Naive B cell (primary cell): ENCODE data around the gene SH3RF1. TPM values are rescaled to one million over a fixed set of nuclear protein-coding genes. Genes with fewer than 3 reads are reported as not detected.
"Not testable (repeated sequence)": the region's sequence is repeated elsewhere in the genome, so short reads cannot be mapped to it uniquely, and the experiment has no call there.

Experiments
- ATAC-seq, 2 donors: fragments of 150-1000 bp; cut with Tn5 transposase; 2 replicates each; pipeline ENCODE4 v1.10.0; 2021; ENCODE audit warnings: low read depth in 2 of 2, mild to moderate bottlenecking in 2 of 2, moderate library complexity in 2 of 2
- DNase-seq: peaks from one replicate; pipeline ENCODE4 v3.0.0; 2022
- H3K27ac Mint-ChIP-seq, 6 donors: one replicate each; pipeline ENCODE4 v1.8.0; 2020 to 2022; ENCODE audit warnings: mild to moderate bottlenecking in 6 of 6, mixed read lengths in 6 of 6, moderate library complexity in 5 of 6, inconsistent platforms in 2 of 6
- H3K27me3 Mint-ChIP-seq, 3 donors: one replicate each; pipeline ENCODE4 v1.8.0; 2021 to 2022; ENCODE audit warnings: mixed read lengths in 3 of 3, mild to moderate bottlenecking in 1 of 3
- H3K36me3 Mint-ChIP-seq, 2 donors: one replicate each; pipeline ENCODE4 v1.8.0; 2020 to 2022; ENCODE audit warnings: mixed read lengths in 2 of 2, inconsistent platforms in 1 of 2, mild to moderate bottlenecking in 1 of 2
- H3K4me1 Mint-ChIP-seq, 3 donors: one replicate each; pipeline ENCODE4 v1.8.0; 2020 to 2022; ENCODE audit warnings: mixed read lengths in 3 of 3, inconsistent platforms in 1 of 3, mild to moderate bottlenecking in 1 of 3, moderate library complexity in 1 of 3
- H3K4me3 Mint-ChIP-seq, 8 donors: one replicate each; pipeline ENCODE4 v1.8.0; 2020 to 2022; ENCODE audit warnings: mild to moderate bottlenecking in 8 of 8, mixed read lengths in 8 of 8, moderate library complexity in 8 of 8, inconsistent platforms in 2 of 8
- H3K9me3 Mint-ChIP-seq, 7 donors: one replicate each; pipeline ENCODE4 v1.8.0; 2020 to 2022; ENCODE audit warnings: mixed read lengths in 7 of 7, mild to moderate bottlenecking in 5 of 7, inconsistent platforms in 2 of 7, moderate library complexity in 1 of 7
- polyA plus RNA-seq, 6 donors: library from polyadenylated mRNA; unstranded; fragments of 300-500 nt; fragmentation: Illumina TruSeq; gene quantifications; one replicate each; pipeline ENCODE4 v1.2.3, GENCODE V29; 2021; ENCODE audit warnings: low read depth in 6 of 6

SH3RF1 gene
- polyA plus RNA-seq, 6 donors from 2014 or later = 0.57 to 1.7 (median 1.1) TPM; not detected in 1

DNA sequence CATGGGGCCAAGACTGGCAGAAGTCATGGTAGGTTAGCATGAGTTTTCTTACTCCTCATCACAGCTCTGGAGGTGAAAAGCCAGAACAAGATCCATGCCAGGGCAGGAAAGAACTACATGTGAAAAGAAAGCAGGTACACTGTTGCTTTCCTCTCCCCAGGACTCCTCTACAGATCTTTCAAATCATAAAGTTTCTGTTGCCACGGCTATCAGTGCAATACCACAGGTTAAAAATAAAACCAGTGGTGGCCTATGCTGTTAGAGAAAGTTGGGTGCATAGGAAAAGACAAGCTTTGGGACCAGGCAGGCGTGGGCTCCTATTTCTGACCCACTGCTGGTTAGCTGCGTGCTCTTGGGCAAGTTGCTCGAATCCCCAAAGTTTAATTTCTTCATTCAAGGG, 81.4 kb downstream of the SH3RF1 start:
- Mint-ChIP-seq H3K27me3 (no peaks in the 10 kb centered on the region), H3K4me3 (peak overlapping the region in 5 of 8 donors; percentile 2 to 54 (median 33)), H3K27ac (peak overlapping the region in 2 of 6 donors; percentile 29 to 63), H3K9me3 (peaks cover 0 to 8% (median 2%) of the 10 kb centered on the region in 7 donors), H3K36me3 (no peaks in the 10 kb centered on the region), H3K4me1 (peaks cover 7 to 17% (median 12%) of the 10 kb centered on the region in 3 donors)
- ATAC-seq = no peak
- no peak for DNase-seq

DNA sequence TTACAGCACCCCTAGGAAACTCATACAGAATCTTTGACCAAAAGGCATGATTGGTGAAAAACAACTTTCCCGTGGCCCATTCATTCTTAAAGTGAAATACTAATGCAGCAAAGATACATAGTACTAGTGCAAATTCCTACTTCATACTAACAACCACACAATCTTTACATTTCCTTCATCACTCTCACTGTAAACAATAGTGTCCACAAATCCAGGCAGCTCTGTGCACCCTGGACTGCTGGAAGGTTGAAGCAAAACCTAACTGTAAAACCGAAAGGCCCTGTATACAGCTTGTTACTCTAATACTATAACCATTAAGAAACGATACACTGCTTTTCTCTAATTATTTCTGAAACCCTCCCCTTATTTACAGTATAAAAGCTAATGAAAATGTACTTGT, 82.6 kb downstream of the SH3RF1 start:
- Mint-ChIP-seq H3K4me3 (no peak overlapping the region), H3K36me3 (no peaks in the 10 kb centered on the region), H3K9me3 (peaks cover 0 to 5% (median 0%) of the 10 kb centered on the region in 7 donors), H3K27me3 (no peaks in the 10 kb centered on the region), H3K4me1 (peaks cover 7 to 17% (median 12%) of the 10 kb centered on the region in 3 donors), H3K27ac (no peak overlapping the region)
- no peak for ATAC-seq
- DNase-seq = no peak

DNA sequence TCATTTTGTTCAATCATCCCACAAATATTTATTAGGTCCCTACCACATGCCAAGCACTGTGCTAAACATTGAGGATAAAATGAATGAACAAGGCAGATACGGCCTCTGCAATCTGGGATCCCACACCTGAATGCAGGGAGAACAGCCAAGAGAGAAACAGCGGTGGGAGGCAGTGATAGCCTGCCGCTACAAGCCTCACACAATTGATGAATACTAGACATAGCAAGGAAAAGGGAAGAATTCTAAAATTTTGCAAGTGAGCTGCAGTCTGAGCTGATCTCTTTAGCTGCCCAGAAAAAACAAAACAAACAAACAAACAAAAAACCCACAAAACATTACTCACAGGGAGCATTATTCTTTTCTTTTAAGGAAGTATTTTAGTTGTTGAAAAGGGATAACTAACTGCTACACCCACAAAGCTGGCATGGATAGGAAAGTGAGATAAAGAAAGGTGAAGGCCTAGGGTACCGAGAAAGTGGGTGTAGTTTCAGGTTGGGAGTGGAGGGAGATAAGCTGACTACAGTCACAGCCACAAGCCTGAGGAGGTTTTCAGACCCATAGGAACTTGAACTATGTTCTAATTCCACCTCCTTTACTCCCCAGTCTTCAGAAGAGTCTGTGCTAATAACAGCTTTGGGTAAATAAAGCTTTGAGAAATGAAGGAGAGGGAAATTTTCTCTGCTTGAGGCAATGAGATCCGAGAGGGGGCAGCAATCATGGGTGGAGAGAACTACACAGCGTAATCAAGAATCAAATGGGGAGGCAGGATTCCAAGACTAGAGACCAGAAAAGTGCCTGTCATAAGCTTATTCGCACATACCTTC, 85.4 kb downstream of the SH3RF1 start:
- DNase-seq (no peak), ATAC-seq (no peak)
- Mint-ChIP-seq H3K36me3 (no peaks in the 10 kb centered on the region), H3K9me3 (no peaks in the 10 kb centered on the region), H3K4me1 (peaks cover 6 to 12% (median 11%) of the 10 kb centered on the region in 3 donors), H3K4me3 (no peak overlapping the region), H3K27me3 (no peaks in the 10 kb centered on the region), H3K27ac (peak overlapping the region in 1 of 6 donors; percentile 26)

DNA sequence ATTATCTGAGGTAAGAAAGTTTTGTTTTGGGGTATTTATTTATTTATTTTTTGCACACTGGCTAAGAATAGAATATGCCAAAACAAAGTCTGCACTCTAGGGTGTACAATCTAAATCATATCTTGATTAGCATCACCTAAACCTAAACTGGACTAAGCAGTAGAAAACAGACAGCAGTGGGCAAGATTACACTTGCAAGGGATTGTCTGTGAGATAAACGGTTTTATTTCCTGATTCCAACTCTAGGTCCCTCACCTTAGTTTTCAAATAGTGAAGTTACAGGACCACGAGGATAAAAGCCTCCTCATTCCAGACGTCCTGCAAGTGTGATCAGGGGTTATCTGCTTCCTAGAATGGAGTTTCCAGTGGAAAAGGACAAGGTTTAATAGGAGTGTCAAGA, 86.1 kb downstream of the SH3RF1 start:
- H3K4me3 Mint-ChIP-seq = no peak overlapping the region
- H3K4me1 Mint-ChIP-seq = peaks cover 0 to 5% (median 4%) of the 10 kb centered on the region in 3 donors
- H3K27ac Mint-ChIP-seq = no peak overlapping the region
- ATAC-seq = no peak
- no peaks in the 10 kb centered on the region for H3K27me3 Mint-ChIP-seq
- DNase-seq = no peak
- H3K36me3 Mint-ChIP-seq = no peaks in the 10 kb centered on the region
- H3K9me3 Mint-ChIP-seq = no peaks in the 10 kb centered on the region

DNA sequence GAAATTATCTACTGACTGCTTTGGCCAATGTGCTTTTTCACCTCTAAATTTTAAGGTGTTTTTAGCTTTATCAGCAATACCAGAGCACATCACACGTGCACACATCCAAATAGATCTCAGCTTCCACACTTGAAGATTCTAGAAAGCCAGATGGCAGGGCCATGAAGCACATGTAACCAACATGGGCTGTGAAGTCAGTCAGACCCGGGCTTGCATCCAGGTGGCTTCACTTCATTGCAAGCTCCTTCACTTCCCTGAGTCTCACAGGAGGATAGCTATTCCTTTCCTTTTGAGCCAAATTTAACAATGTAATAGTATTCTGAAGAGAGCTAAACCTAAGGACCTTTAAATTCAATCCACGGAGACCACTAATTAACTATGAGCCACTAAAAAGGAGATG, 86.5 kb downstream of the SH3RF1 start:
- peaks cover 0 to under 1% (median 0%) of the 10 kb centered on the region in 3 donors for H3K4me1 Mint-ChIP-seq
- H3K36me3 Mint-ChIP-seq = no peaks in the 10 kb centered on the region
- DNase-seq = no peak
- no peaks in the 10 kb centered on the region for H3K9me3 Mint-ChIP-seq
- no peak overlapping the region for H3K4me3 Mint-ChIP-seq
- no peak for ATAC-seq
- no peak overlapping the region for H3K27ac Mint-ChIP-seq
- H3K27me3 Mint-ChIP-seq = no peaks in the 10 kb centered on the region

DNA sequence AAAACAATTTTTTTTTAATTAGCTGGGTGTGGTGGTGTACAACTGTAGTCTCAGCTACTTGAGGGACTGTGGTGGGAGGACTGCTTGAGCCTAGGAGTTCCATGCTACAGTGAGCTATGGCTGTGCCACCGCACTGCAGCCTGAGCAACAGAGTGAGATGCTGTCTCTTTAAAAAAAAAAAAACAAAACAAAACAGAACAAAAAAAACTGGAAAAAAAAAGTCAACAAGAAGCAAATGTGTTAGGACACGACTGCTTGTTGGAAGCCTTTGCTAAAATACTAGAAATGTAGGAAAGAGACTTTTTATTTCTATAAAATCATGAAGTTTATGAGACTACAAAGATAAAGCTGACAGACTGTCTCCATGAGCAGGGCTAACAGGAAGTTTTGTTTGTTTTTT, 87.2 kb downstream of the SH3RF1 start:
- no peak overlapping the region for H3K4me3 Mint-ChIP-seq
- DNase-seq (no peak), ATAC-seq (no peak)
- H3K27me3 Mint-ChIP-seq = no peaks in the 10 kb centered on the region
- H3K9me3 Mint-ChIP-seq = no peaks in the 10 kb centered on the region
- H3K36me3 Mint-ChIP-seq = no peaks in the 10 kb centered on the region
- H3K4me1 Mint-ChIP-seq = no peaks in the 10 kb centered on the region
- H3K27ac Mint-ChIP-seq = no peak overlapping the region

DNA sequence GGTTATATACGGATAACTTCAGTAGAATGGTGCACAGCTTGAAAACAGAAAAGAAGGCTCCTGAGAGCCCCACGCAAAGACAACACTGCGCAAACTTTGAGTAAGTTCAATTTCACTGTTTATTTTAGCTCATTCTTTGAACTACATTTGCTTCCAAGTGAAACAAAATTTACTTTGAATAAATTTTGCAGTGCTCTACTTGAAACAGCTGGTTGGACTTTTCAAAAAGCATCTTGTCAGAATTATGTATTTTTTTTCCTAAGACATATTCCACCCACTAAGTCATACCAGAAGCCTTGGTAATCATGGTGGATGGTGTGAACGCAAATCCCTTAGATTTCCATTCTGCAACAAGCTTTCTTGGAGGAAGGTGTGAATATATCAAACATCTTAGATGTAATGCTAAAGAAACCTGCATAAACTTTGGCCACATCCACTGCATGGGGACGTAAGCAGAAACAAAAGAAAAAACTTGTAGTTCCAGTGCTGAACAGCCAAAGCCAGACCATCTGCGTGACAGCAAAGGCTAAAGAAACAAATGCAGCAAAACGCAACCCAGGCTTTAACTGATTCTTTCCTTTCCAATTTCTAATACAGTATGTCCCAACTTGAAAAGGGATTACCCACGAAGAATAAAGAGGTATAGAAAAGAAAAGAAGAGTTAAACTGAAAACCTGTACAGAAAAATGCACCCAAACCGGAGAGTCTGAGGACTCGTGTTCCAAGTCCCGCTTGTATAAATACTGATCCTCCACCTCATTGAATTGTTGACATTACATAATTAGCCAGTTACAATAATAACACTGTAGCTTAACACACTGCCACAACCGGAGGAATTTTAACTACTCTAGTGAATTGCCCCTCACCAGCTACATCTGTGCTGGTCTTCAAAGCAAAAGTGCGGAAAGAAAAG, 90.9 kb downstream of the SH3RF1 start:
- no peak for DNase-seq
- H3K4me1 Mint-ChIP-seq = peaks cover 0 to 4% (median 0%) of the 10 kb centered on the region in 3 donors
- H3K9me3 Mint-ChIP-seq = peaks cover 0 to 4% (median 0%) of the 10 kb centered on the region in 7 donors
- no peaks in the 10 kb centered on the region for H3K27me3 Mint-ChIP-seq
- no peak overlapping the region for H3K4me3 Mint-ChIP-seq
- no peaks in the 10 kb centered on the region for H3K36me3 Mint-ChIP-seq
- ATAC-seq = no peak
- H3K27ac Mint-ChIP-seq = no peak overlapping the region

DNA sequence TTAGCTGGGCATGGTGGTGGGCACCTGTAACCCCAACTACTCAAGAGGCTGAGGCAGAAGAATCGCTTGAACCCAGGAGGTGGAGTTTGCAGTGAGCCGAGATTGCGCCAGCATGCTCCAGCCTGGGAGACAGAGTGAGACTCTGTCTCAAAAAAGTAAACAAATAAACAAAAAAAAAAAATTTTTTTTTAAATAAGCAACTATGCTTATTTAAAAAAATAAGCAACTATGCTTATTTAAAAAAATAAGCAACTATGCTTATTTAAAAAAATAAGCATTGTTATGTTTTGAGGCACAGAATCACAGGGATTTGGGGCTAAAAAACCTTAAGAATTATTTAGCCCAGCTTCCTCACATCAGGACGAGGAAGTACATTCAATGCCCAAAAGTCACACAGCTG, 92.7 kb downstream of the SH3RF1 start:
- DNase-seq, H3K9me3 Mint-ChIP-seq, H3K4me3 Mint-ChIP-seq, H3K4me1 Mint-ChIP-seq, ATAC-seq, H3K27ac Mint-ChIP-seq, H3K27me3 Mint-ChIP-seq, H3K36me3 Mint-ChIP-seq: not testable (repeated sequence)

DNA sequence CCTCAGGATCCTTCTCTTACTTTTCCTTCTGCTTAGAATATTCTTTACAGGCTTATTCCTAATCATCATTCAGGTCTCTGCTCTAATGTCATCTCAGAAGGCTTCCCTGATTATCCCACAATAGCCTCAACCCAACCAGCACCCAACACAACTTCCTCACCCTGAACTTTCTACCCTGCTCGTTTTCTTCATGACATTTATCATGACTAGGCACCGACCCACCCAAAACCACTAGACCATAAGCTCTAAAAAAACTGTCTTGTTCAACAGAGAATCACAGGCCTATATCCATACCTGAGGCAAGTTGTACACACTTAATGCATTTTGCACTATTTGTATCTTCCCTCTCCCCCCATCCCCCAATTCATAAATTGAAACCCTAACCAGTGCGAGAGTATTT, 95.3 kb downstream of the SH3RF1 start:
- Mint-ChIP-seq H3K36me3 (no peaks in the 10 kb centered on the region), H3K27me3 (no peaks in the 10 kb centered on the region), H3K9me3 (peaks cover 0 to 4% (median 0%) of the 10 kb centered on the region in 7 donors), H3K4me3 (no peak overlapping the region), H3K4me1 (peaks cover 0 to 4% (median 0%) of the 10 kb centered on the region in 3 donors), H3K27ac (no peak overlapping the region)
- ATAC-seq = no peak
- DNase-seq = no peak

DNA sequence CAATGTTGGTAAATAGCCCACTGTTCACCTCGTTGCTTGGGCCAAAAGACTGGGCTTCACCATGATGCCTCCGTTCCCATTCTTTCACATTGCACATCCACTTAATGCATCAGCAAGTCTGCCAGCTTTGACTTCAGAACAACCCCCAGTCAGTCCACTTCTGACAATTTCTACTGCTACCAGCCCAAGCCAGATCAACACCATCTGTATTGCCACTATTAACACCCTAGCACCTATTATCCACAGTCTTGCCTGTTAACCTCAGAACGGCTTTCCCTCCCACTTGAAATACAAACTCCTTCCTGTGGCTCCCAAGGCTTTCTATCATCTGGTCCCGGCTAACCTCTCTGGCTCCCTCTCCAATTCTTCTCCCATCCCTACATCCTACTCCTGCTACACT, 95.7 kb downstream of the SH3RF1 start:
- Mint-ChIP-seq H3K36me3 (no peaks in the 10 kb centered on the region), H3K27ac (peak overlapping the region in 1 of 6 donors; percentile 1), H3K4me3 (no peak overlapping the region), H3K27me3 (no peaks in the 10 kb centered on the region), H3K4me1 (peaks cover 0 to 4% (median 0%) of the 10 kb centered on the region in 3 donors), H3K9me3 (peaks cover 0 to 4% (median 0%) of the 10 kb centered on the region in 7 donors)
- no peak for DNase-seq
- no peak for ATAC-seq

DNA sequence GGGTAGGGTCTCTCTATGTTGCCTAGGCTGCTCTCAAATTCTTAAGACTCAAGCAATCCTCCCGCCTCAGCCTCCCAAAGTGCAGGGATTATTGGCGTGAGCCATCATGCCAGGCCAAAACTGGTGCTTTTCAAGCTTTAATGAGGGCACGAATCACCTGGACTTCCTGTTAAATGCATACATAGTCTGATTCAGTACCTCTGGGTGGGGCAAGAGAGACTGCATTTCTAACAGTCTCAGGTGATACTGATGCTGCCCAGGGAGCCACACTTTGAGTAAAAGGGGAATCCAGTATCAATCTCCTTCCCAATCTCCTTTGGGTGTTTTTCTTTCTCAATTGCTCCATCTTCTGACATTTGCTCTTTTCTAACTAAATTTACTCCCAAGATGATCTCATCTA, 96.5 kb downstream of the SH3RF1 start:
- Mint-ChIP-seq H3K27ac (peak overlapping the region in 1 of 6 donors; percentile 1), H3K9me3 (peaks cover 0 to 4% (median 0%) of the 10 kb centered on the region in 7 donors), H3K36me3 (no peaks in the 10 kb centered on the region), H3K4me3 (no peak overlapping the region), H3K4me1 (peaks cover 0 to 4% (median 0%) of the 10 kb centered on the region in 3 donors), H3K27me3 (no peaks in the 10 kb centered on the region)
- DNase-seq = no peak
- no peak for ATAC-seq

DNA sequence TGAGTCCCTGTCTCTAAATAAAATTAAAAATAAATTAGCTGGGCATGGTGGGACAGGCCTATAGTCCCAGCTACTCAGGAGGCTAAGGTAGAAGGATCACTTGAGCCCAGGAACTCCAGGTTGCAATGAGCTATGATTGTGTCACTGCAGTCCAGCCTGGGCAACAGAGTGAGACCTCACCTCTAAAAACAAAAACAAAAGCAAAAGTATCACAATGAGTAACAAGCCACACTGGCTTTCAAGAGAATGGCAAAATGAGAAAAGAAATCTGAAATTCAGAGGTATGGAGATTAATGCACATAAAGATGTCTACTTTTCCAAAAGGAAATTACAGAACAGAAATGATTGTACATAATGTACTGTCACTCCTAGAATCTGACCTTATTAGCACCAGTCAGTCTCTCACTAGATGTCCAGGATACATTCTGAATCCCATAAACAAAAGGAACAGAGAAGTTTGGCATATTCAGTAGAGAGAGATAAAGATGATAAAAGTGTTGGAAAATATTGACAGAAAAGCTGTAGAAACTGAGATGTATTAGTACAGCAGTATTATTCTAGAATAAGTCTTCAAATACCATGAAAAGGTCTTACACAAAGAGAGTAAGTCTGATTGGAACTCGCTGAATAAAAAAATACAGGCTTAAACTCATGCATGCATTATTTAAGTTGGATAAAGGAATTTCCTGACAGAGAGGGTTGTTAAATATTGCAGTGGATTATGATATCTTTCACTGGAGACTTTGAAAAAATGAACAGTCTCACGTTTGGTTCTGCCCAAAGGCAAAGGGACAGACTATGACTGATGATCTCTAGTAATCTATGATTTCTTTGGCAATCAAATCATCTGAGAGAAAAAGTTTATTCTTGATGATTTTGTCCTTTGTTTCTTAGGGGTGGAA, 102.5 kb downstream of the SH3RF1 start:
- Mint-ChIP-seq H3K27me3 (no peaks in the 10 kb centered on the region), H3K9me3 (no peaks in the 10 kb centered on the region), H3K4me1 (peaks cover 0 to 4% (median 0%) of the 10 kb centered on the region in 3 donors), H3K27ac (no peak overlapping the region), H3K4me3 (no peak overlapping the region), H3K36me3 (no peaks in the 10 kb centered on the region)
- ATAC-seq (no peak), DNase-seq (no peak)
